HG03066 (cell line): ENCODE measurements around the gene KLHL26.

Experiments used
- ATAC-seq: cut with Tn5 transposase; IDR thresholded peaks from one replicate; pipeline ENCODE4 v1.9.1; 2021; ENCODE audit warnings: low read depth; ENCODE audit not compliant: unreplicated experiment

The KLHL26 gene

DNA sequence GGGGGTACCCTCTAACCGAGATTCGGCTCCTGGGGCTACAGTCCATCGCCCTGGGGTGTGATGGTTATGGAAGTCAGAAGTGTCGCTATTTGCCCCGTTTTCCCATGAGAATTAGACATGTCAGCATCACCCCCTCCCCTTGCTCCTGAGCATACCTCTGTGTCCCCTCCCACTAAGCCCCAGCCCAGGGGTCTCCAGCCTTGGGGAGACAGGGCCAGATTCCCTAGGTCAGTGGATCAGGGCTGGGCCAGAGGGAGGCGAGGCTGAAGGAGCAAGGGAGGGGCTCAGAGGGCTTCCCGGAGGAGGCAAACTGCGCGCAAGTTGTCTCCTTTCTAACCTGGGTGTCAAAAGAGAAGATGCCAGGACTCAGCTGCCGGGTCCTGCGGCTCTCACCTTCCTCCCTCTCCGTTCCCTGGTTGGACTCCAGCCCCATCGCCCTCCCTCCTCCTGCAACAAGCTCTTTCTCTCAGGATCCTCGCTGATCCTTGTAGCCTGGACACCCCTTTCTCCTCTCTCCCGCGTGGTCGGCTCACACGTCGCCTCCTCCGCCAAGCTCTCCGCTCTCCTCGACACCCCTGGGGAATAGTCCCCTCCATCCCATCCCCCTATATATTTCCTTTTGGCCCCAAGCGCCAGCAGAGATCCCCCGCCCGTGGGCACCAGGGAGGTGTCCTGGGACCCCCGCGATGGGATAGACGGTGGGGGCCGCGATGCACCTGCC is 24.6 kb upstream of the KLHL26 start:
- ATAC-seq, result no peak

DNA sequence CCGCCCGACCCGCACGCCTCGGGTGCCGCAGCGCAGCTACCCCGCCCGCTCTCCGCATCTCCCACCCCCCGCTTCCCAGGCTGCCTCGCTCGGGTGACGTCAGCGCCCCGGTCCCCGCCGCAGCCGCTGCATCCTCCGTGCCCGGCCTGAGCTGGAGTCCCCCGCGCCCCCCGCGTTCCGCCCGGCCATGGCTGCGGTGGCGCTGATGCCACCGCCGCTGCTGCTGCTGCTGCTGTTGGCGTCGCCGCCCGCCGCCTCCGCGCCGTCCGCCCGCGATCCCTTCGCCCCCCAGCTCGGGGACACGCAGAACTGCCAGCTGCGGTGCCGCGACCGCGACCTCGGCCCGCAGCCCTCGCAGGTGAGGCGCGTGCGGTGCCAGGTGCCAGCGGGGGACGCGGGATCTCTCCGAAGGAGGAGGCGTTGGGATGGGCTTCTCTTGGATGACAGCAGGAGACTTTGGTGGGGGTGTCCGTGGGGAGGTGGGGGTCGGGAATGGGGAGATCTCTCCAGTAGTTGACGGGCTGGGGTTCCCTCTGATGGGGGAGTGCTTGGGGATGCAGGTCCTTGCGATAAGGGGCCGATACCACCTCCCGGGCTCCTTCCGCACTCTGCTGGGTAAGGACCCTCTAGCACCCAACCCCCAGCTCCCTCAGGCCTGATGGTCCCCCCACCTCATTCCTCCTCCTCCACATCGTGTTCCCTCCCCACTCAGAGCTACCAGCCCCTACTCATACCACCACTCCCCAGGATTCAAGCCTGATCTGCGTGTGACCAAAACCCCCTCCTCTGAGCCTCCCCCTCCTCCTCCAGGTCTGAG is 23.8 kb upstream of the KLHL26 start, which contains the start of gene TMEM59L:
Gene TMEM59L (plus strand): TSS at position 99 of the 817 bp plus-strand sequence. CDS start 89 bp downstream, at position 188.
- ATAC-seq, result no peak

DNA sequence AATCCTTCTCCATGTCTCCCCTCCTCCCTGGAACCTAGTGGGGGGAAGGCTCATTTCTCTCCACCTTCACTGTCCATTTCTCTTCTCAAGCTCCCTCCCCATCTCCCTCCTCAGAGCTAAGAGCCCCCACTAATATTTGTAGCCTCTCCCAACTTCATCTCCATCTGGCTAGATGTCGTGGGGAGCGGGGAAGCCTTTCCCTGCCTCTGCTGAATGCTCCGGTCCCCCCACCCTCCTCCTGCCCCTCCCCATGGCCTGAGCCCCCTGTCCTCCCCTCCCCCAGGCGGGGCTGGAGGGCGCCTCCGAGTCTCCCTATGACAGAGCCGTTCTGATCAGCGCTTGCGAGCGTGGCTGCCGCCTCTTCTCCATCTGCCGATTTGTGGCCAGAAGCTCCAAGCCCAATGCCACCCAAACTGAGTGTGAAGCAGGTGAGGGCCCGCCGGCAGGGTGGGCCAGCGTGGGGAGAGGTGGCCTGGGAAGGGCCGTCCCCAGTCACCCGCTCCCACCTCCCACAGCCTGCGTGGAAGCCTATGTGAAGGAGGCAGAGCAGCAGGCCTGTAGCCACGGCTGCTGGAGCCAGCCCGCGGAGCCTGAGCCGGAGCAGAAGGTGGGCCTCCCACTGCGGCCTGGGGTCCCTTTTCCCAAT is 23.1 kb upstream of the KLHL26 start:
- no peak for ATAC-seq

DNA sequence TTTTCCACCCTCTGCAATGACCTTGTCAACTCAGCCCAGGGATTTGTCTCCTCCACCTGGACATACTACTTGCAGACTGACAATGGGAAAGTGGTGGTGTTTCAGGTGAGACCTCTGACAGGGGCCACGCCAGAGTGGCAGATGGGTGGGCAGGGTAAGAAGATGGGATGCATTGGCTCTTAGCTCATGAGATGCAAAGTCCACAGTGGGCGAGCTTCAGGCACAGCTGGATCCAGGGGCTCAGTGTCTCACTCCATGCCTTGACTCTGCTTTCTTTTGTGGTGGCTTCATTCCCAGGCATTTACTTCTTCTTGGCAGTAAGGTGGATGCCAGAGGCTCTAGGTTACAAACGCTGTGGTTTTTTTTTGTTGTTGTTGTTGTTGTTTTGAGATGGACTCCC is 20.8 kb upstream of the KLHL26 start:
- no peak for ATAC-seq

DNA sequence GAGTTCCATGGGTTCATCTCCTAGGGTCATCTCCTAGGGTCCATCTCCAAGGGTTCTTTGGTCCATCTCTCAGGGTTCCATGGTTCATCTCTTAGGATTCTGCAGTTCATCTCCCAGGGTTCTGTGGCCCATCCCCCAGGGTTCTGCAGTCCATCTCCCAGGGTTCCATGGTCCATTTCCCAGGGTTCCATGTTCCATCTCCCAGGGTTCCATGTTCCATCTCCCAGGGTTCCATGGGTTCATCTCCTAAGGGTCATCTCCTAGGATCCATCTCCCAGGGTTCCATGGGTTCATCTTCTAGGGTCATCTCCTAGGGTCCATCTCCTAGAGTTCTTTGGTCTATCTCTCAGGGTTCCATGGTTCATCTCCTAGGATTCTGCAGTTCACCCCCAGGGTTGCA is 19.3 kb upstream of the KLHL26 start:
- no peak for ATAC-seq

DNA sequence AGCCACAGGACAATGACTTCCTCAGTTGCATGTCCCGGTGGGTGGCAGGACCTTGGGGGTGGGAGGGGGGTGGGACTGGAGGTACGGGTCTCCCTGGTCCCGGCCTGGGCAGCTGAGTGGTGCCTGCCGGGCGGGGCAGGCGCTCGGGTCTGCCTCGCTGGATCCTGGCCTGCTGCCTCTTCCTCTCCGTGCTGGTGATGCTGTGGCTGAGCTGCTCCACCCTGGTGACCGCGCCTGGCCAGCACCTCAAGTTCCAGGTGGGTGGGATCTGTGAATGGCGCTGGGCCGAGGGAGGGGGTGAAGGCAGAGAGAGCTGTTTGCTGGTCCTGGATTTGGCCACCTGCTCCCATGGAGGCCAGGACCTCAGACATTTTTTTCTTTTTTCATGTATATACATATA is 18.6 kb upstream of the KLHL26 start:
- ATAC-seq, result no peak

DNA sequence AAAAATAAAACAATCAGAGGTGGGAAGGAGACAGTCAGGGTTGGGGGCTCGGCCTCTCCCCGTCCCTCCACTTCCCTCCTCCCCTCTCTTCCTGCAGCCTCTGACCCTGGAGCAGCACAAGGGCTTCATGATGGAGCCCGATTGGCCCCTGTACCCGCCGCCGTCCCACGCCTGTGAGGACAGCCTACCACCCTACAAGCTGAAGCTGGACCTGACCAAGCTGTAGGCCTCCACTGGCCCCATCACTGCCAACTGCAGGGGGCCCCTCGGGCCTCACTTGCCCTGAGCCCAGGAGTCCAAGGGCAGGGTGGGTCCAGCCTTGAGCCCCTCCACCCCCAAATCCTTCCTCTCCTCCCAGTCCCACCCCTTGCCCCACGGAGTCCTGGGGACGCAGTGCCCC is 16.5 kb upstream of the KLHL26 start:
- no peak for ATAC-seq

DNA sequence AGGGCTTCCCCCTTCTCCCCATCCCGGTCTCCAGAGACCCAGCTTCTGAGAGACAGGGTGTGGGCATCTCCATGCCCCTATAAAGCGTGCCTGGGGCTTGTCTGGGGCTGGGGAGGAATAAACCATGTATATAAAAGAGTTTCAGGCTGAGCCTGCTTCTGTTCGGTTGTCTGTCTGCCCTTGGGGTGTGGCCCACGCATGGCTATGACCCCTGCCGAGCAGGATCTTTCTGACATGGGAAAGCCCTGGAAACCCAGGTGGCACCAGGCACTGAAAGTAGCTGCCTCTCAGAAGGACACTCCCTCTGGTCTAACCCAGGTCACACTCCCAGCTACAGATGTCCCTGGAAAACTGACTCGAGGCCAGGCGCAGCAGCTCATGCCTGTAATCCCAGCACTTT is 15.9 kb upstream of the KLHL26 start:
- ATAC-seq, result no peak

DNA sequence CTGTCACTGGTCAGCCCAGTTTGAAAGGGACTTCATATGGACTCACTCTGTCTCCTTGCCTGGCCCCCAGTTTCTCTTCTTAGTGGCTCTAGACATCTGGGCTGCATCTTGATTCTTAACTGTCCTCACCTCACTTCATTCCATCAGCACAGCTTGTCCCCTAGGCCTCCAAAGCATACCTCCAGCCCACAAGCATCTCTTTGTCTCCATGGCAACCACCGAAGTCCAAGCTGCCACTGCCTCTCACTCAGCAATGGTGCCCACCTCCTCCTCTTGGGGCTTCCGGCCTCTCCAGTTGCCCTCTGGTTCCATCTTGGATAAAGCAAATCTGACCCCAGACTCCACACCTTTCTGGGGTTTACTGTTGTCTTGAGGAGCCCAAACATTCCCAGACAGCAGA is 9.9 kb upstream of the KLHL26 start:
- ATAC-seq, result no peak

DNA sequence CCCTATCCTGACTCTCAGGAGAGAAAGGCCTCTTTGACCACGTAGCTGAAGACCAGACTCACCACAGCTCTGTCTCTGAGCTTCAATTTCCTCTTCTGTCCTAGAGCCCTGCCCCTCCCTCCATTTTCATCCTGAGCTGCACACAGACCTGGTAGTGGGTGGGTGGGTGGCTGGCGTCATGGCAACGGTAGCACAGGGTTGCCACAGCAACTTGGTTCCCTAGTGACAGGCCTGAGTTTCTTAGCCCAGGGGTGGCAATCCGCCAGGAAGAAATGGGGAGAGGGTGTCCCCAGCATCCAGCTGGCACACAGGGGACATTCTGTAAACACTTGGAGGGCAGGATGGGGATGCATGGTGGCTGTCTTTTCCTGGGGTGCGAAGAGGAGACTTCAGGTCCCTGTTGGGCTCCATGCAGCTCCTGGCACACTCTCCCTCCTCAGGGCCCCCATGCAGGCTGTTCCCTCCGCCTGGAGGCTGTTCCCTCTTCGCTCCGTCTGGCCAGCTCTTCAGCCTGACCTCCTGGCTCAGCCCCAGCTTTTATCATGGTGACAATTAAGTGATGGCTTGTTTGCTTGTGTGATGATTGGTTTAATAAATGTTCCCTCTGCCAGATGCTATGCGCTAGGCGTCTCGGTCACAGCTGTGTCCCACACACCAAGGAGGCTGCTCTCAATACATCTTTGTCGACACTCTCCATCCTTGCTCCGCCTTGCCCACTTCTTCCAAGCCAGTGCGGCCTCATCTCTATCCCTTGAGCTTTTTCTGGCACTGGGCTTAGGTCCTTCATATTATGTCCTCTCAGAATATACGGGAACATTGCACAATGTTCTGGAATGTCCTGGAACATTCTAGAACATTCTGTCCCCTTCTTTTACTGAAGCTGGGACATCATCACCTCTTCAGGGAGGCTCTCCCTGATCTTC is 7.4 kb upstream of the KLHL26 start:
- no peak for ATAC-seq

DNA sequence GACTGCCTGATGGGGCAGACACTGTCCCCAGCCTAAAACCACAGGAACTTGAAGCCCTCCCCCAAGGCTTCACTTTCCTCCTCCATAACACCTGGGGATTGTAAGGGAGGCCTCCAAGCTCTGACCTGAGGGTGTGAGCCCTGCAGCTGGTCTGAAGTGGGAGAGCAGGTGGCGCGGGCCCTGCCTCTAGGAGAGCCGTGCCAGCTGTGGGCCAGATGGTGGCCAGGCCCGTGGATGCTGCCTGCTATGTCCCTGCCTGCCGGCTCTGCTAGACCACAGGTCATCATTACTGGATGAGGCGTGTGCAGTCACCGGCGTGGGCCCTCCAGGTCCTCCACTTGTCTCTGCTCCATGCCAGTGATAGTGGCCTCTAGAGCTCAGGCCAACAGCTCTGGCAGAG is 3.5 kb upstream of the KLHL26 start:
- no peak for ATAC-seq

DNA sequence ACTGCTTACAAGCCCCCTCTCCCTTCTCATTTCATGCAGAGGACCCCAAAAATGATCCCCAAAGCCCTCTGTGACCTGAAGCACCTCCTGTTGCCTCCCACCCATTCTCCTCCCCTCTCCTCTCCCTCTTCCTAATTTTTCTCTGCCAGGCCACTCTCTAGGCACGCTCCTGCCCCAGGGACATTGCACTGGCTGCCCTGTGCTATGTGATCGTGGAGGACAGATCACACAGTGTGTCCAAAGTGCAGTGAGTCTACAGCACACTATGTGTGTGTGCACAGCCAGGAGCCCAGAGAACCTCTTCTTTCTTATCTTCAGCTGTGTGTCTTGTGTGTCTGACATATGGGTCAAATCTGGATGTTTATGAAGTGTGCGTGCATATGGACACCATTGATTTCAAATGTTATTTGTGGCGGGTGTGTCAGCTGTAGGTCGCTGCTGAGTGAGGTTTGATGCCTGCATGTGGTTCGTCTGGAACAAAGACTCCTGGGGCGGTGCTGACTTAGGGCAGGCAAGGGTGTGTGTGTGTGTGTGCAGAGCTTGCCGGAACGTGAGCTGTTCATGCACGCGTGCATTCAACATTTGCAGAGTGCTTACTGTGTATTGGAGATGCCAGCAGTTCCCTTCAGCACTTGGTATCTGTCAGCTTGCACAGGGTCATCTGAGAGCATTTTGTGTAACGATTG is 2.1 kb upstream of the KLHL26 start:
- no peak for ATAC-seq

DNA sequence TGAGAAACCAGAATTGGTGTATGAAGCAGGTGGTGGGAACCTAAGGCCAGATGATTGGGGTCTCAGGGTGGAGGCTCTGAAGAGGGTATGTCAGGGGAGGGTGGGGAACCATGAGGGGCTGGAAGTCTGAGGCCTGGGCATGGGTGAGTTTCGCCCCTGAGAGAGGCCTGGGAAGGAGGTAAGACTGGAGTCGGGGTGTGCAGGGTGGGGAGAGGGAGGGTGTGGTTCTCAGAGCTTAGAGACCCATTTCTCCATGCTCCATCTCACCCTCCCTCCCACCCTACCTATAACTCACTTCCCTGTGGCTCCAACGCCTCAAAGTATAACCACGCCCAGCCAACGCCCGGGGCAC is 1.0 kb upstream of the KLHL26 start:
- no peak for ATAC-seq

DNA sequence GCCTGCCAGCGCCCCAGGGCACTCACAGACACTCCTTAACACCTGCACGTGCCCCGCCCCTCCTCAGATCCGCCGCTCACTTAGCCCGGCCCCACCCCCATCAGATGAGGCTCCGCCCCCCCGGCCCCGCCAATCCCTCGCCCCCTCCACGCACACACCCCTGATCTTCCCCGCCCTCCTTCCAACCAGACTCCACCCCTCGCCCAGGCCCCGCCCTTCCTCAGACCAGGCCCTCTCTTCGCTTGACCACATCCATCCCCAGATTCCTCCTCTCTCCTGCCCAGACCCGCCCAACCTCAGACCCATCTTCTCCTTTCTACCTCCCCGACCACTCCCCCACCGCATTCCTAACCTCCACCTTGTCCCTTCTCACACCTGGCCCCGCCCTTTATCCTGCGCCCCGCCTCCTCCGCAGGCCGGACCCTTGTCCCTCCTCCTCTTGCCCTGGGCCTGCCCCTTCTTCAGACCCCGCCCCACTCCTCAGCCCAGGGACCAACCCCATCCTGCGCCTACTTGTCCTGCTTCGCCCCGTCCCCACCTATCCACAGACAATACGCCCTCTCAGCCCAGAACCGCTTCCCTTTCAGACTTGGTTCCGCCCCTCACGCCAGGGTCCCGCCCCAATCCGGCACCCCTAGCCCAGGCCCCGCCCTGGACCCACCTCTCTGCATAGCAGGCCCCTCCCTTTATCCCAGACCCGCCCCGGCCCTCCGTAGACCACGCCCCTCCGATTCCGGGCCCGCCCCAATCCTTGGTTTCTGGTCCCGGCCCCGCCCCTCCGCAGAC is 452 bp upstream of the KLHL26 start:
- peak; percentile 90 for ATAC-seq

DNA sequence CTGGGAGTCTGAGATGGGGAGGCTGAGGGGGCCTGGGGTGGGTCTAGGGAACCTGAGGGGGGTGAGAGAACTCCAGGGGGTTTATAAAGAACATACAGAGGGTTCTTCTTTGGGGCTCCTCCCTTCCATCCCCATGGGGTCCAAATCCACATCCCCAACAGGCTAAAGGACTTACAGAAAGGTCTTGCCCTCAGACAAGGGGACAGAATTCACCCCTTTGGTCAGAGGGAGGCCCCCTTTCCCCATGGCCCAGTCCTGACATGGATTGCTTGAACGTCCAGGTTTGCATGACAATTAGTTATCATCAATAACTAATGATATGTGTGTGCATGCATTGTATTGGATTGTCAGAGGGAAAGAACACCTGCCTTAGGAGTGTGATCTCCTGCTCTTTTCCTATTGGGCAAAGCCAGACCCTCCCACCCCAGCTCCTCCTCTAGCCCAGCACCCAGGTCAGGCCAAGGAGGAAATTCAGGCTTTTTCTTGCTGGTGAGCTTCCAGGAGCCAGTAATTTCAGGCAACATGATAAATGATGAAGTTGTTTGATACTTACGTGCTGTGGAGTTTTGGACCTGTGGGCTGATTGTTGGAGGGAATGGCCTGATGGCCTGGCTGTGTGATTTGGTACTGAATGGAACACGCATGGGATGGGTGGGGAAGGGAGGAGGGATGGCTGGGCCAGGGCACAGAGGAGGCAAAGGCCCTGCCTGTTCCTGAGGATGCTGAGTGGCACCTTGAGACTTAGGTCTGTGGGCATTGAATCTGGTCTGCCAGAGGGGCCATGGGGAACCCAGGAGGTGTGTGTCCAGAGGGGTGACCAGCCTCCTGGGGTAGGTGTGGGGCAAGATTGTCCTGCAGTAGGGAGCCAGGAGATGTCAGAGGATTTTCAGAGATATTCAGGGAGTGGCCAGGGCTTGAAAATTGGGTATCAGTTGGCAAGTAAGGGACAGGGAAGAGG is 1.1 kb downstream of the KLHL26 start:
- no peak for ATAC-seq

DNA sequence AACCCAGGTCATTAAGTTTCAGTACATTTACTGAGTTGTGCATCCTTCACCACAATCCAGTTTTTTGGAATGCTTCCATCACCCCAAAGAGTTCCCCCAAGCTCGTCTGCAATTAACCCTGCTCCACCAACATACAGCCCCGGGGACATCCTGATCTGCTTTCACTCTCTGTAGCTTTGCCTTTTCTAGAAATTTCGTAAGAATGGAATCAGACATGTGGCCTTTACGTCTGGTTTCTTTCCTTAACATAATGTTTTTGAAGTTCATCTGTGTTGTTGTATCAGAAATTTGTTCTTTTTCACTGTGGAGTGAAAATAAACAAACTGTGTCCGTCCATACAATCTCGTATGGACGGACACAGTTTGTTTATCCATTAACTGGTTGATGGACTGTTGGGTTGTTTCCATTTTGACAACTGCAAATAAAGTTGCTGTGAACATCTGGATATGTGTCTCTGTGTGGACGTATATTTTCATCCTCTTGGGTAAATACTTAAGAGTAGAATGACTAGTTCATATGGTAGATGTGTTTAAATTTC is 2.9 kb downstream of the KLHL26 start:
- no peak for ATAC-seq

DNA sequence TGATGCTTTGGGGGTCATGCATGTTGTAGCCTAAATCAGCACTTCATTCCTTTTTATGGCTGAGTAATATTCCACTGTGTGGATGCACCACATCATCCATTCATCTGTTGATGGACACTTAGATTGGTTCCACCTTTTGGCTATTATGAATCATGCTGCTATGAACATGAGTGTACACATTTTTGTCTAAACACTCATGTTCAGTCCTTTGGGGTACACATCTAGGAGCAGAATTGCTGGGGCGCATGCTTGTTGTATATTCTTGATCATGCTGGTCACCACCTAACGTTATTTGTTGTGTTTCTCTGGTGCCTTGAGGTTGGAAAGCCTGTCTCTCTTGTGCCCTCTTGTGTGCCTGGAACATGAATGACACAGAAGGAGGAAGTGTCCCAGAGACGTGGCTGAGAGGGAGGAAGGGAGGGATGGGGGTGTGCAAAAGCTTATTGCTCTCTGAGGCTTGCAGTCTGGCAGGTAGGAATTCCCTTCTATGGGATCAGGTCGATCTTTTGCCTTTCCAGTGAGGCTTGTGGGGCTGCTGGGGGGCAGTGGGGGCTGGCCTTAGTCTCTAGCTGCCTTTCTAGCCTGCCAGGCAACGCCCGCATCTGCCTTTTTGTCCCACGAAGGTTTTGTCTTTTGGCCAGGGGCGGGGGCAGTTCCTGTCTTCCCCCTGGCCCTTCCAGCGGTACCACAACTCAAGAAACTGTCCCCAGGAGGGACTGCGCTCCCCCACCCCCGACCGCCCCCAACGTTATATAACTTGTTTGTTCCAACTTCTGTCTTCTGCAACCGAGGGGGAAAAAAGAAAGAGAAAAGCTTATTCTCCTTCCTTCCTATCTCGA is 7.6 kb downstream of the KLHL26 start:
- no peak for ATAC-seq
